ENCODE data around the gene GSAP.

Gene GSAP

GRCh38 chr7:77438131-77438530 lies 22.0 kb upstream of the GSAP start:
- no peak for DNase-seq (ENCODE audit: low spot score)

- no peak for DNase-seq (ENCODE audit: low spot score)
These were observed 18.6 kb upstream of the GSAP start for GRCh38 chr7:77434570-77435275.

GRCh38 chr7:77433901-77434300 lies 17.8 kb upstream of the GSAP start:
- DNase-seq (ENCODE audit: low spot score), result no peak

GRCh38 chr7:77430927-77431326 lies 14.8 kb upstream of the GSAP start:
- no peak for DNase-seq (ENCODE audit: low spot score)

- peak; percentile 7 for DNase-seq (ENCODE audit: low spot score)
These were observed 12.7 kb upstream of the GSAP start for GRCh38 chr7:77428777-77429231.

GRCh38 chr7:77427996-77428603 lies 12.0 kb upstream of the GSAP start:
- DNase-seq (ENCODE audit: low spot score), result peak; percentile 27

- DNase-seq (ENCODE audit: low spot score), result no peak
These were observed 10.4 kb upstream of the GSAP start for GRCh38 chr7:77426521-77427051.

- no peak for DNase-seq (ENCODE audit: low spot score)
These were observed 9.9 kb upstream of the GSAP start for GRCh38 chr7:77426052-77426404.

- DNase-seq (ENCODE audit: low spot score), result no peak
These were observed 9.2 kb upstream of the GSAP start for GRCh38 chr7:77425101-77426051.

- no peak for DNase-seq (ENCODE audit: low spot score)
These were observed 6.4 kb upstream of the GSAP start for GRCh38 chr7:77422500-77422899.

- no peak for DNase-seq (ENCODE audit: low spot score)
These were observed 5.0 kb upstream of the GSAP start for GRCh38 chr7:77420986-77421672.

GRCh38 chr7:77420438-77420837 lies 4.3 kb upstream of the GSAP start:
- DNase-seq (ENCODE audit: low spot score), result no peak

- no peak for DNase-seq (ENCODE audit: low spot score)
These were observed 3.0 kb upstream of the GSAP start for GRCh38 chr7:77419102-77419501.

GRCh38 chr7:77417801-77418200 lies 1.7 kb upstream of the GSAP start:
- DNase-seq (ENCODE audit: low spot score), result no peak

GRCh38 chr7:77416621-77417371 lies 647 bp upstream of the GSAP start:
- DNase-seq (ENCODE audit: low spot score), result no peak

GRCh38 chr7:77415476-77415822 lies 700 bp downstream of the GSAP start:
- peak; percentile 7 for DNase-seq (ENCODE audit: low spot score)

GRCh38 chr7:77413861-77414424 lies 2.2 kb downstream of the GSAP start:
- no peak for DNase-seq (ENCODE audit: low spot score)

- no peak for DNase-seq (ENCODE audit: low spot score)
These were observed 3.0 kb downstream of the GSAP start for GRCh38 chr7:77413128-77413527.

- no peak for DNase-seq (ENCODE audit: low spot score)
These were observed 6.2 kb downstream of the GSAP start for GRCh38 chr7:77409739-77410547.
